ENCODE results near the gene SLCO4A1. TPM values are rescaled to one million over a fixed set of nuclear protein-coding genes. Genes with fewer than 3 reads are reported as not detected.

The SLCO4A1 gene
- polyA plus RNA-seq, 1 donor (not counting 4 experiments of a cell fraction or from before 2014, with no cell fraction given) = 1.8 TPM

DNA sequence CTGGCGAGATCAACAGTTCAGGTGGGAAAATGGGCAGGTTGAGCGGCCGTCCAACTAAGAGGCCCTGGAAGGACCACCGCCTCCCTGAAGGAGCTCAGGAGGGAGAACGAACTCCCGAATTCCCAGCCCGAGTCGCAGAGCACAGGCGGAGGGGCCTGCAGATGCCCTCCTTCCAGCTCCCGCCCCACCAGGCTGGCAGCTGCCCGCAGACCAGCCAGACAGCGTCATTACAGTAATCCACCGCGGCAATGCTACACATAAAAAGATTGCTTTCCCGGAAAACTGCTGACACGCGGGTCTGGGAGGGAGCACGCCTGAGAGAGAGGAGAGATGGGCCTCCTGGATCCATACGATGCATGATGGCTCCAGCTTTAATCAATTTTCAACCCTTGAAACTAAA is 30.5 kb upstream of the SLCO4A1 start:
- no peak overlapping the region for H3K4me2 ChIP-seq (ENCODE audit: control insufficient read depth, extremely low read depth, insufficient read depth, low read depth, low read length)
- peaks cover 2% of the 10 kb centered on the region for H3K9me3 ChIP-seq (ENCODE audit: control insufficient read depth, low read depth, low read length)
- H2AFZ ChIP-seq (ENCODE audit: control insufficient read depth, low read length) = no peak overlapping the region
- no peaks in the 10 kb centered on the region for H3K9me1 ChIP-seq (ENCODE audit: control insufficient read depth, extremely low read depth, insufficient read depth, low read length)
- peaks cover 38% of the 10 kb centered on the region for H3K27me3 ChIP-seq (ENCODE audit: control insufficient read depth, extremely low read depth, insufficient read depth, low read length)
- DNase-seq (ENCODE audit: low read depth, low spot score) (no peak), FAIRE-seq (no peak)
- H3K36me3 ChIP-seq (ENCODE audit: control insufficient read depth in 2 of 2, extremely low read depth in 1 of 2, insufficient read depth in 2 of 2, low read length in 2 of 2) = no peaks in the 10 kb centered on the region
- dilution Hi-C loops (cut with MboI; ENCODE audit: extremely low pct_ligation_motif_present, low sequenced_read_pairs) = no loop called here
- H3K4me1 ChIP-seq (ENCODE audit: control insufficient read depth, extremely low read depth, insufficient read depth, low read length) = no peaks in the 10 kb centered on the region
- no peak overlapping the region for H3K27ac ChIP-seq (ENCODE audit: control insufficient read depth, insufficient read depth, low read length)
- TF ChIP-seq, protein P1, sequence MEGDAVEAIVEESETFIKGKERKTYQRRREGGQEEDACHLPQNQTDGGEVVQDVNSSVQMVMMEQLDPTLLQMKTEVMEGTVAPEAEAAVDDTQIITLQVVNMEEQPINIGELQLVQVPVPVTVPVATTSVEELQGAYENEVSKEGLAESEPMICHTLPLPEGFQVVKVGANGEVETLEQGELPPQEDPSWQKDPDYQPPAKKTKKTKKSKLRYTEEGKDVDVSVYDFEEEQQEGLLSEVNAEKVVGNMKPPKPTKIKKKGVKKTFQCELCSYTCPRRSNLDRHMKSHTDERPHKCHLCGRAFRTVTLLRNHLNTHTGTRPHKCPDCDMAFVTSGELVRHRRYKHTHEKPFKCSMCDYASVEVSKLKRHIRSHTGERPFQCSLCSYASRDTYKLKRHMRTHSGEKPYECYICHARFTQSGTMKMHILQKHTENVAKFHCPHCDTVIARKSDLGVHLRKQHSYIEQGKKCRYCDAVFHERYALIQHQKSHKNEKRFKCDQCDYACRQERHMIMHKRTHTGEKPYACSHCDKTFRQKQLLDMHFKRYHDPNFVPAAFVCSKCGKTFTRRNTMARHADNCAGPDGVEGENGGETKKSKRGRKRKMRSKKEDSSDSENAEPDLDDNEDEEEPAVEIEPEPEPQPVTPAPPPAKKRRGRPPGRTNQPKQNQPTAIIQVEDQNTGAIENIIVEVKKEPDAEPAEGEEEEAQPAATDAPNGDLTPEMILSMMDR (optimal IDR thresholded peaks at IDR 0.05 in 1 of 3, IDR thresholded peaks at IDR 0.05 in 1 of 3, conservative IDR thresholded peaks at IDR 0.05 in 1 of 3; ENCODE audit: extremely low read depth in 1 of 3, insufficient read depth in 2 of 3, low read length in 3 of 3) = no peak
- TF ChIP-seq EZH2 (IDR thresholded peaks at IDR 0.05; ENCODE audit: low read length) = no peak
- H3K9ac ChIP-seq (ENCODE audit: control insufficient read depth, extremely low read depth, insufficient read depth, low read length) = no peak overlapping the region
- no peak overlapping the region for H3K4me3 ChIP-seq (ENCODE audit: control insufficient read depth in 2 of 3, extremely low read depth in 1 of 3, insufficient read depth in 2 of 3, low read depth in 1 of 3, low read length in 3 of 3)
- H3K79me2 ChIP-seq (ENCODE audit: control insufficient read depth, insufficient read depth, low read length) = no peaks in the 10 kb centered on the region
- no peaks in the 10 kb centered on the region for H4K20me1 ChIP-seq (ENCODE audit: control insufficient read depth, extremely low read depth, insufficient read depth, low read length)

DNA sequence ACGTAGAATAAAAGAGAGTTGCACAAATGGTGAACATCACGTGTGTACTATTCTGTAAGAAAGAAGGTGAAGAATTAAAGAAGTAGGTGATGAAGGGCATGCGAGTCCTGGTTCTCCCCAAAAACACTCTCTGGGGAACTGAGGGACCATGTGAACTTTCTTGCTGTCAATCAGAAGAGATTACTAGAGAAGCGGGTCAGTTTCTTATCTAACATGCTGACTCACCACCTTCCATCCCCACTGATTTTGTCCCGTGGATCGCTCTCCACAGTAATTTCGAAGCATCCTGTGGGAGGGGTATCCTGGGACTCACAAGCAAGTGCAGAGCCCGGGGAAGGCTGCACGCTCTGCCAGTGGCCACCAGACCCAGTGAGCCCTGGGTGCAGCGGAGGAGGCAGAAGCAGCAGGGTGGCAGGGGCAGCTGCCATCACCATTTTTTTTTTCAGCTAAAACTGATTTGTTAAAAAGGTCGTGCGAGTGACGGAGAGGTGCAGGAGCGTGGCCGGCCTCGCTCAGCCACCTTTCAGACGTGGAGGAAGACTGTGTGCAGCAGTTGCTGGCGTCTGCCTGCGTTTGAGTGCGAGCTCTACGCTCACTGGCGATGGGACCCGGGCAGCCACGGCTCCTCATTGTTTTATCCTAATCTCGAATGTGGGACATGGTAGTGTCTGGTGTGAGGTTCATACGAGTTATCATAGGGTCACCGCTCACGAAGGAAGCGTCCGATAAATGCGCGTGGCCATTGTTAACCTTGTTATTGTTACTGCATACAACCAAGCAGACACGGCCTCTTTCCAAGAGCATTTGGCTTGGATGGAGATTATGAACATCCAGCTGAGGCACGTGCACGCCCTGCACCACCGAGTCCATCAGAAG is 28.0 kb upstream of the SLCO4A1 start:
- H3K9me3 ChIP-seq (ENCODE audit: control insufficient read depth, low read depth, low read length) = peaks cover 2% of the 10 kb centered on the region
- DNase-seq (ENCODE audit: low read depth, low spot score) = no peak
- no peak overlapping the region for H3K4me3 ChIP-seq (ENCODE audit: control insufficient read depth in 2 of 3, extremely low read depth in 1 of 3, insufficient read depth in 2 of 3, low read depth in 1 of 3, low read length in 3 of 3)
- H3K36me3 ChIP-seq (ENCODE audit: control insufficient read depth in 2 of 2, extremely low read depth in 1 of 2, insufficient read depth in 2 of 2, low read length in 2 of 2) = no peaks in the 10 kb centered on the region
- FAIRE-seq = no peak
- H3K27me3 ChIP-seq (ENCODE audit: control insufficient read depth, extremely low read depth, insufficient read depth, low read length) = peaks cover 22% of the 10 kb centered on the region
- no peak overlapping the region for H3K27ac ChIP-seq (ENCODE audit: control insufficient read depth, insufficient read depth, low read length)
- no peak overlapping the region for H2AFZ ChIP-seq (ENCODE audit: control insufficient read depth, low read length)
- H3K79me2 ChIP-seq (ENCODE audit: control insufficient read depth, insufficient read depth, low read length) = no peaks in the 10 kb centered on the region
- H3K4me1 ChIP-seq (ENCODE audit: control insufficient read depth, extremely low read depth, insufficient read depth, low read length) = peaks cover 4% of the 10 kb centered on the region
- no peak overlapping the region for H3K9ac ChIP-seq (ENCODE audit: control insufficient read depth, extremely low read depth, insufficient read depth, low read length)
- H3K9me1 ChIP-seq (ENCODE audit: control insufficient read depth, extremely low read depth, insufficient read depth, low read length) = no peaks in the 10 kb centered on the region
- TF ChIP-seq EZH2 (IDR thresholded peaks at IDR 0.05; ENCODE audit: low read length) = no peak
- TF ChIP-seq, protein P1 (optimal IDR thresholded peaks at IDR 0.05 in 1 of 3, IDR thresholded peaks at IDR 0.05 in 1 of 3, conservative IDR thresholded peaks at IDR 0.05 in 1 of 3; ENCODE audit: extremely low read depth in 1 of 3, insufficient read depth in 2 of 3, low read length in 3 of 3) = no peak
- dilution Hi-C loops (cut with MboI; ENCODE audit: extremely low pct_ligation_motif_present, low sequenced_read_pairs) = no loop called here
- H4K20me1 ChIP-seq (ENCODE audit: control insufficient read depth, extremely low read depth, insufficient read depth, low read length) = no peaks in the 10 kb centered on the region
- no peak overlapping the region for H3K4me2 ChIP-seq (ENCODE audit: control insufficient read depth, extremely low read depth, insufficient read depth, low read depth, low read length)
